A673 (cell line): Measurements from ENCODE around the gene ADAMTSL1.

ENCODE experiments used
- EZH2 ChIP-seq: fragments of 200-600 bp; sonication (generic); IDR thresholded peaks from 2 replicates; pipeline ENCODE4 v1.6.1; 2017; ENCODE audit warnings: borderline replicate concordance, low read depth, mild to moderate bottlenecking, mixed read lengths, antibody characterized with exemption, low read length; ENCODE audit not compliant: poor library complexity, severe bottlenecking
- TF ChIP-seq, protein P1 (sequence below): fragments of 300-800, 200-600 bp; sonication (generic); conservative IDR thresholded peaks from 2 replicates; pipeline ENCODE4 v1.5.1; 2017; ENCODE audit warnings: low read depth, mild to moderate bottlenecking, antibody characterized with exemption, low read length, moderate library complexity, mixed read lengths

DNA sequence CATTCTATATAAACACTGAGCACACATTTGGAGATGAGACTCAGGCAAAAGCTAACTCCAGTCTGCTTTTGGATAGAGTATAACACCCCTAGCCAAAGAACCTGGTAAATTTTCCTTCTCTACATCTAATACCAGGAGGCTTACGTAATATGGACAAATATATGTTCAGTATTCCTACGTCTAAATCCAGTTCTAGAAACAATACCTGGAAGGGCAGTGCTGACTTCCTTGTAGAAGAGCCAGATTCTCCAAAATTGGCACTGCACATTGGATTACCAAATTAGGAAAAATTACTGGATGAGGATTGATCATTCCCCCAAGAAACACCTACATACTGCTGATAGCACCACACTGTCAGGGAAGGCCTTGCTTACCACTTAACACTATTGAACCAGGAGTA is 311.7 kb downstream of the ADAMTSL1 start:
- TF ChIP-seq, protein P1, sequence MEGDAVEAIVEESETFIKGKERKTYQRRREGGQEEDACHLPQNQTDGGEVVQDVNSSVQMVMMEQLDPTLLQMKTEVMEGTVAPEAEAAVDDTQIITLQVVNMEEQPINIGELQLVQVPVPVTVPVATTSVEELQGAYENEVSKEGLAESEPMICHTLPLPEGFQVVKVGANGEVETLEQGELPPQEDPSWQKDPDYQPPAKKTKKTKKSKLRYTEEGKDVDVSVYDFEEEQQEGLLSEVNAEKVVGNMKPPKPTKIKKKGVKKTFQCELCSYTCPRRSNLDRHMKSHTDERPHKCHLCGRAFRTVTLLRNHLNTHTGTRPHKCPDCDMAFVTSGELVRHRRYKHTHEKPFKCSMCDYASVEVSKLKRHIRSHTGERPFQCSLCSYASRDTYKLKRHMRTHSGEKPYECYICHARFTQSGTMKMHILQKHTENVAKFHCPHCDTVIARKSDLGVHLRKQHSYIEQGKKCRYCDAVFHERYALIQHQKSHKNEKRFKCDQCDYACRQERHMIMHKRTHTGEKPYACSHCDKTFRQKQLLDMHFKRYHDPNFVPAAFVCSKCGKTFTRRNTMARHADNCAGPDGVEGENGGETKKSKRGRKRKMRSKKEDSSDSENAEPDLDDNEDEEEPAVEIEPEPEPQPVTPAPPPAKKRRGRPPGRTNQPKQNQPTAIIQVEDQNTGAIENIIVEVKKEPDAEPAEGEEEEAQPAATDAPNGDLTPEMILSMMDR: no peak
- no peak for TF ChIP-seq EZH2
